Fibroblast of pulmonary artery (primary cell): ENCODE measurements around the gene HERC5.

Experiments
- DNase-seq: peaks from one replicate; pipeline ENCODE4 v3.0.0-alpha.2; 2010; ENCODE audit warnings: low read depth
- H3K4me3 ChIP-seq: replicated peaks from 2 replicates; pipeline ENCODE4 v1.5.1; 2011; ENCODE audit warnings: low read depth, mild to moderate bottlenecking, control low read depth, low read length, moderate library complexity
- CTCF ChIP-seq: IDR thresholded peaks from 2 replicates; pipeline ENCODE4 v1.5.1; 2011; ENCODE audit warnings: mild to moderate bottlenecking, control low read depth, low read length, inconsistent platforms; ENCODE audit errors: missing control alignments

The HERC5 gene

GRCh38 chr4:88458104-88458740, 1.3 kb downstream of the HERC5 start:
- H3K4me3 ChIP-seq: no peak overlapping the region
- no peak for TF ChIP-seq CTCF
- DNase-seq: no peak

GRCh38 chr4:88465653-88466192, 8.8 kb downstream of the HERC5 start:
- H3K4me3 ChIP-seq: no peak overlapping the region
- no peak for DNase-seq

GRCh38 chr4:88467392-88467791, 10.5 kb downstream of the HERC5 start:
- DNase-seq: no peak
- no peak overlapping the region for H3K4me3 ChIP-seq
- no peak for TF ChIP-seq CTCF

More at GRCh38 chr4:88465653-88466192, 8.8 kb downstream of the HERC5 start:
- TF ChIP-seq CTCF: no peak

- TF ChIP-seq CTCF: no peak
- no peak overlapping the region for H3K4me3 ChIP-seq
- DNase-seq: no peak
Measured at GRCh38 chr4:88477229-88477860, 20.4 kb downstream of the HERC5 start.

GRCh38 chr4:88478247-88478646, 21.3 kb downstream of the HERC5 start:
- no peak for TF ChIP-seq CTCF
- no peak overlapping the region for H3K4me3 ChIP-seq
- DNase-seq: no peak

- no peak for DNase-seq
- TF ChIP-seq CTCF: no peak
- H3K4me3 ChIP-seq: no peak overlapping the region
Measured at GRCh38 chr4:88481537-88481936, 24.6 kb downstream of the HERC5 start.
